ENCODE data around the gene CFAP46.

DNA sequence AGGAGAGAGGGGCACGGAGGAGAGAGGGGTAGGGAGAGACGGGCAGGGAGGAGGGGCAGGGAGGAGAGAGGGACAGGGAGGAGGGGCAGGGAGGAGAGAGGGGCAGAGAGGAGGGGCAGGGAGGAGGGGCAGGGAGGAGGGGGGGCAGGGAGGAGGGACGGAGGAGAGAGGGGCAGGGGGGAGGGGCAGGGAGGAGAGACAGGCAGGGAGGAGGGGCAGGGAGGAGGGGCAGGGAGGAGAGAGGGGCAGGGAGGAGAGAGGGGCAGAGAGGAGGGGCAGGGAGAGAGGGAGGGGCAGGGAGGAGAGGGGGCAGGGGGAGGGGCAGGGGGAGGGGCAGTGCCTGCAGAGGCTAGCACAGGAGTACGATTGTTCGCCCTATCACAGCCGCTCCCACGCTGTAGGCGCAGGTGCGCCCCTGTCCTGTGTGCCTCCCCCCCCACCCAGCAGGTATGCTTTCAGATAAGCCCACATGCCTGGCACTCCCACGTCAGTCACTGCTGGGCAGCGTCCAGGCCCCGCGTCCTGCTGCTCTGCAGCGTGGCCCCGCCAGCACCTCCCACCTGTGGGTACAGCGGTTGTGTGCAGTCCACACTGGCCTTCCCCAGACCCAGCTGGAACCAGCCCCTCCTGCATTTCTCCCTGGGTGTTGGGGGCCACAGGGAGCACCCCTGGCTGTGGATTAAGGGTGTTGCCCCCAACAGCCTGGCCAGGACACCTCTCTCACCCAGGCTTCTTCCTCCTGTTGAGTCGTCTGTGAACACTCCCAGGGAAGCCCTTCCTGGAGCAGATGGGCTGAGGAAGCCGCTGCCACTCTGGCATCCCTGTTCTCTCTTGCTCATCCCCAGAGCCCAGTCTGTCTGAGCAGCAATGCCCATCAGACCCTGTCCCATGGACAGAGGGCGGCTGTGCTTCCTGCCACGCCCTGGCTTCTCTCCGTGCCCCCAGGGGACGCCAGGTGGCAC is 167.2 kb downstream of the CFAP46 start:
- TF ChIP-seq POLR2AphosphoS5 (IDR thresholded peaks at IDR 0.05; ENCODE audit: low read depth, low read length) = no peak
- TF ChIP-seq, protein P1, sequence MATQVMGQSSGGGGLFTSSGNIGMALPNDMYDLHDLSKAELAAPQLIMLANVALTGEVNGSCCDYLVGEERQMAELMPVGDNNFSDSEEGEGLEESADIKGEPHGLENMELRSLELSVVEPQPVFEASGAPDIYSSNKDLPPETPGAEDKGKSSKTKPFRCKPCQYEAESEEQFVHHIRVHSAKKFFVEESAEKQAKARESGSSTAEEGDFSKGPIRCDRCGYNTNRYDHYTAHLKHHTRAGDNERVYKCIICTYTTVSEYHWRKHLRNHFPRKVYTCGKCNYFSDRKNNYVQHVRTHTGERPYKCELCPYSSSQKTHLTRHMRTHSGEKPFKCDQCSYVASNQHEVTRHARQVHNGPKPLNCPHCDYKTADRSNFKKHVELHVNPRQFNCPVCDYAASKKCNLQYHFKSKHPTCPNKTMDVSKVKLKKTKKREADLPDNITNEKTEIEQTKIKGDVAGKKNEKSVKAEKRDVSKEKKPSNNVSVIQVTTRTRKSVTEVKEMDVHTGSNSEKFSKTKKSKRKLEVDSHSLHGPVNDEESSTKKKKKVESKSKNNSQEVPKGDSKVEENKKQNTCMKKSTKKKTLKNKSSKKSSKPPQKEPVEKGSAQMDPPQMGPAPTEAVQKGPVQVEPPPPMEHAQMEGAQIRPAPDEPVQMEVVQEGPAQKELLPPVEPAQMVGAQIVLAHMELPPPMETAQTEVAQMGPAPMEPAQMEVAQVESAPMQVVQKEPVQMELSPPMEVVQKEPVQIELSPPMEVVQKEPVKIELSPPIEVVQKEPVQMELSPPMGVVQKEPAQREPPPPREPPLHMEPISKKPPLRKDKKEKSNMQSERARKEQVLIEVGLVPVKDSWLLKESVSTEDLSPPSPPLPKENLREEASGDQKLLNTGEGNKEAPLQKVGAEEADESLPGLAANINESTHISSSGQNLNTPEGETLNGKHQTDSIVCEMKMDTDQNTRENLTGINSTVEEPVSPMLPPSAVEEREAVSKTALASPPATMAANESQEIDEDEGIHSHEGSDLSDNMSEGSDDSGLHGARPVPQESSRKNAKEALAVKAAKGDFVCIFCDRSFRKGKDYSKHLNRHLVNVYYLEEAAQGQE (IDR thresholded peaks at IDR 0.05; ENCODE audit: insufficient read depth in 1 of 2, low read depth in 2 of 2, low read length in 2 of 2) = no peak
